GM19238 (cell line): ENCODE measurements around the gene PDE6B.
"Not testable (repeated sequence)": the region's sequence is repeated elsewhere in the genome, so short reads cannot be mapped to it uniquely, and the experiment has no call there.

Experiments used
- DNase-seq: peaks from one replicate; pipeline ENCODE4 v3.0.0; 2011; ENCODE audit warnings: low spot score; ENCODE audit not compliant: insufficient read length

Gene PDE6B

DNA sequence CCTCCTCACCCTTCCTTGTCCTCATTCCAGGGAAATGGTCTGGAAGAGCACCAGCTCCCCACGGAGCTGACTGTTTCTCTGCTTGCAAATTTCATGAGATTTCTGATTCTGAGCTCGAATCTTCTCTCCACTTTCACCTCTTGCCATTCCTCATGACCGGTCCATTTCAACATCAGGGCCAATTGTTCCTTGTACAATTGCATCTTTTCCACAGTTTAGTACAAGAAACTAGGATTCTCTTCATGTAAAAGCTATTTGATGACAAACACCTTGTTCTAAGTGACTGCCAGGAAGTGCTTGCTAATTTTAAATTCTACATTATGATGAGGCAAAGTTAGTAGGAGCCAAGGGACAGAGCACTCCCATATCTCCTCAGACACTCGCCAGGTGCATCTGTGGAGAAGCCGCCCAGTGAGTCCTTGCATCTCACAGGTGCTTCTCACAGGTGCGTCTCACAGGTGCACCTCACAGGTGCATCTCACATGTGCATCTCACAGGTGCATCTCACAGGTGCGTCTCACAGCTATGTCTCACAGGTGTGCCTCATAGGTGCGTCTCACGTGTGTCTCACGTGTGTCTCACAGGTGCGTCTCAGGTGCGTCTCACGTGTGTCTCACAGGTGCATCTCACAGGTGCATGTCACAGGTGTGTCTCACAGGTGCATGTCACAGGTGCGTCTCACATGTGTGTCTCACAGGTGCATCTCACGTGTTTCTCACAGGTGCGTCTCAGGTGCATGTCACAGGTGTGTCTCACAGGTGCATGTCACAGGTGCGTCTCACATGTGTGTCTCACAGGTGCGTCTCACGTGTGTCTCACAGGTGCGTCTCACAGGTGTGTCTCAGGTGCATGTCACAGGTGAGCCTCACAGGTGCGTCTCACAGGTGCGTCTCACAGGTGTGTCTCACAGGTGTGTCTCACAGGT lies 3.0 kb upstream of the PDE6B start:
- DNase-seq, result no peak

GRCh38 chr4:622996-623913 lies 2.1 kb upstream of the PDE6B start:
- no peak for DNase-seq

DNA sequence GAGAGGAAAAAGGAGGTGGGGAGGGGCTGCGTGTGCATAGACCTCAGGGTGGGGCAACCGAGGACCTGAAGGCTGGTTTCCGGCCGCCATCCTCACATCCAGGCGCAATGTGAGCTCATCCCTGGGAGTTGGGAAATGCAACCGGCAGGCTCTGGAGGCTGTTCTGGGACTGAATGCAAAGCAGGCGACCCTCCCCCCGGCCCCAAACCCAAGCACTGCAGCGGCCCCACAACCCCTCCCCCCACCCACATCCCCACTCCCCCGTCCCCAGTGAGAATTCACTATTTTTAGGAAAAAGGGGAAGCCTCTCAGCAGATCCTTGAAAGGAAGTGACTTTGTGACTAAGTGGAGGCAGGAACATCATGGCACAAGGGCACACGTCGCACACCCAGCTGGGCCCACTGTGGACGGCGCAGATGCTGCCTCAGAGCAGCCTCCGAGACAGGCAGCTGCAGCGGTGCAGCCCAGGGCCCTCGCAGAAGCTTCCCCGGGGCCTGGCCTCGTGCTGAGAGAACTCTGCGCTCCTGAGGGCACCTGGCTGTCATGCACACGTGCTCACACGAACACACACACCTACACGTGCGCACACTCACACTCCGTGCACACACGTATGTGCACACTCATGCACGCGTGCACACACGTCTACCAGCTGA lies 1.3 kb upstream of the PDE6B start:
- no peak for DNase-seq

DNA sequence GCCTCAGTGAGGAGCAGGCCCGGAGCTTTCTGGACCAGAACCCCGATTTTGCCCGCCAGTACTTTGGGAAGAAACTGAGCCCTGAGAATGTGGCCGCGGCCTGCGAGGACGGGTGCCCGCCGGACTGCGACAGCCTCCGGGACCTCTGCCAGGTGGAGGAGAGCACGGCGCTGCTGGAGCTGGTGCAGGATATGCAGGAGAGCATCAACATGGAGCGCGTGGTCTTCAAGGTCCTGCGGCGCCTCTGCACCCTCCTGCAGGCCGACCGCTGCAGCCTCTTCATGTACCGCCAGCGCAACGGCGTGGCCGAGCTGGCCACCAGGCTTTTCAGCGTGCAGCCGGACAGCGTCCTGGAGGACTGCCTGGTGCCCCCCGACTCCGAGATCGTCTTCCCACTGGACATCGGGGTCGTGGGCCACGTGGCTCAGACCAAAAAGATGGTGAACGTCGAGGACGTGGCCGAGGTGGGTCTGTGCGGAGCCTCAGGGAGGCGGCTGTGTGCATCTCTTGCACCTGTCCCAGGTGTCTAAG lies 323 bp downstream of the PDE6B start:
- no peak for DNase-seq

DNA sequence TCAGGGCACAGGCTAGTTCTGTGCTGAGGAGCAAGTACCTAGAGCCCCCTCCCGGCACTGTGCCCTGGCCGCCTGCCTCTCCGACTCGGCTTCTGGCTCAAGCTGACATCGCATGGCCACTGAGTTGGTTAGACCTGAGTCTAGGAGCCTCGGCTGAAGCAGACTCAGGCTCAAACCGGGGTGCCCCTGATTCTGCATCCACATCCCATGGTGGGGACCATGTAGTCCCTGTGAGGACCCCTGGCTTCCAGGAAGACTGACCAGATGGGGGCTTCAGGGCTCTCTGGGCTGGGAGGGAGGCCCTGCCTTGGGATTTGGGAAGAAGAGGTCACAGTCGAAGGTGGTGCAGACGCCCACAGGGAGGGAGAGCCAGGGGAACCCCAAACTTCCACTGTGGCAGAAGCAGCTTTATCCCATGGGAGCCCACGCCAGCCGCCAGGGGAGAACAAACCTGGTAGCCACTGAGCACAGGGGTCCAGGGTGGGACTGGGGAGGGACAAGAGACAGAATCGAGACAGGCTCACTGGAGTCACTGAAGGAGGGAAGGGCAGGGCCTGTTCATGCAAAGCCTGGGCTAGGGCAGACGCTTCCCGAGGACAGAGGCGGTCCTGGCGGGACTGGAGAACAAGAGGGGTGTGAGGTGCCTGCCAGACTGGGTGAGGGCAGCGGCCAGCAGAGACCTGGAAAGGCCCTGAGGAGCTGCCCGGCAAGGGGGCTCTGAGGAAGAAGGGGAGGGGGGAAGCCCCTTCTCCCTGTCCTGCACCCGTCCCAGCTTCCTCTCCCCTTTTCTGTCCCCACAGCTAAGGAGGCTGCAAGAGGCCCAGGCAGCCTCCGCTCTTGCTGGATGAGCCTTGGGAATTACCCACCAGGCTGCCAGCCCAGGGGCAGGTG lies 1.1 kb downstream of the PDE6B start:
- DNase-seq, result no peak

DNA sequence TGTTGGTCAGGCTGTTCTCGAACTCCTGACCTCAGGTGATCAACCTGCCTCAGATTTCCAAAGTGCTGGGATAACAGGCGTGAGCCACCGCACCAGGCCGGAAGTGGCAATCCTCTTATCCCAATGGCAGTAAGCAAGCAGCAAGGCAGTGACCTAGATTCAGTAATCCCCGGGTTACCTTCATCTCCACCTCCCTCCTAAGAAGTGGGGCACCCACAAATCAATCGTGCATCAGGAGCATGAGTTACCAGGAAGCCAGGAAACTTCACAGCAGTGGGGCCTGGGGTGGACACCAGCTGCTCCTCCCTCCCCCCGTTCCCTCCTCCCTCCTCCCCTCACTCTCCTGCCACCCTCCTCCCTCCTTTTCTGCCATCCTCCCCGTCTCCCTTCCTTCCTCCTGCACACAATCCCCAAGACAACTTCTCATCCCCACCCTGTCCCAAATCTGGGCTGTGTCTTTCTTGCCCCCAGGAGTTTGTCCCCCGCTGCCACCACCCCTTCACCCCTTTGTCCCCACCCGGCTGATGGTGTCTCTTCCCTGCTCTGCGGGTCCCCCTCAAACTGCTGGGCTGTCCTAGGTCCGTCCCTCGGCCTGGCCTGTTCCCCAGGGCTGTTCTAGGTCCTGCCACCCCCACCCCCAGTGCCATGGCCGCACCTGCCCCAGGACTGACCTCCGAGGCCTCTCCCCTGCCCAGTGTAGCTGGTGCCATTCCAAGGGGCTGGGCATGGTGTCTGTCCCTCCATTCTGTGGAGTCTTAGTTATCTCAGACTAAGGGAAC lies 2.2 kb downstream of the PDE6B start:
- DNase-seq, result no peak

DNA sequence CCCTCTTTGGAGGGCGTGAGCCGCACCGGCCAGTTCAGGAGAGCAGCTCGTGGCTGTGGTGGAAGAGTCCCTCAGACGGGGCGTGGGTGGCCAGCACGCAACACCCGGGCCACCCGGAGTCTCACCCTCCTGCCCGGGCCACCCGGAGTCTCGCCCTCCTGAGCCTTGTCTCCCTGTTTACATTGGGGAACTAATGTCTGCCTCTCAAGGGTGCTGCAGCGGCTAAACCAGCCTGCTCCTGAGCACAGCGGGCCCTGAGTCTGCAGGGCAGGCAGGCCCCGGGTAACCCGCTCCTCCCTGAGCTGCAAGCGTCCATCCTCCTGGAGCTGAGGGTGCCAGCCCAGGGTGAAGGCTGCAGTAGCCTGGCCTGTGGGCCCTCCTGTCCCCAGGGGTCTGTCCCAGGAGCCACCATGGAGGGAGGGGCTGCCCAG lies 3.0 kb downstream of the PDE6B start:
- DNase-seq, result no peak

DNA sequence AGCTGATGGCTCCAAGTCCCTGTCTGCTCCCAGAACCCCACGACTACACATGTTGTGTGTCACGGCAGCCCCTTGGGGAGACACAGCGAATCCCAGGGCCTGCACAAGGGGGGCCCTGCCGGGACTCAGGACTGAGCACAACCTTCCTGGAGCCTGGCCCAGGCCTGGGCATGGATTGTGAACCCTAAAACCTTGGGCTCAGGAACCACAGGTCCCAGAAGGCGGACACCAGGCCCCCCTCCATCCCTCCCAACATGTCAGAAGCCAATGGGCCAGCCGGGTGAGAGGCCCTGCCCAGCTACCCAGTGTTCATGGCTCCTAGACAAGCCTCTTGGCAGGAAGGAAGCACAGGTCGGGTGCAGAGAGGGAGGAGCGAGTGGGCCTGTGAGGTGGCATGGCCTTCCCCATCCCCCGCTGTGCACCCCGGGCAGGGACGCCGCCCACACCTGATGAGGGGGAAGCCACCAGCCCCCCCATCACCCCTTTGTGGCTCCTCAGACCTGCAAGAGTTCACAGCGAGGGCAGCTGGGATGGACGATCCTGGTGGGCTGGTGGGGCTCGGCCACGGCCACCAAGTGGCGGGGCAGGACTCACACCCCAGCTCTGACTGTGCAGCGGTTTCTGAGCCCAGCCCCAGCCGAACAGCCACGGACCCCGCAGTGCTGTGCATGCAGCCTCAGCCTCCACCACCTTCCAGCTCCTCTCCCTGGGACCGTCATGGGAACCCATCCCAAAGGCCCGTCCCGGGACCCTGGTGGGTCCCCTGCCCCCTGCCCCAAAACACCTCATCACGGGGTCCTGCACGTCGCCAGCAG lies 3.7 kb downstream of the PDE6B start:
- DNase-seq, result no peak

GRCh38 chr4:629636-629914 lies 4.2 kb downstream of the PDE6B start:
- DNase-seq, result no peak

GRCh38 chr4:629915-630641 lies 4.7 kb downstream of the PDE6B start:
- no peak for DNase-seq

DNA sequence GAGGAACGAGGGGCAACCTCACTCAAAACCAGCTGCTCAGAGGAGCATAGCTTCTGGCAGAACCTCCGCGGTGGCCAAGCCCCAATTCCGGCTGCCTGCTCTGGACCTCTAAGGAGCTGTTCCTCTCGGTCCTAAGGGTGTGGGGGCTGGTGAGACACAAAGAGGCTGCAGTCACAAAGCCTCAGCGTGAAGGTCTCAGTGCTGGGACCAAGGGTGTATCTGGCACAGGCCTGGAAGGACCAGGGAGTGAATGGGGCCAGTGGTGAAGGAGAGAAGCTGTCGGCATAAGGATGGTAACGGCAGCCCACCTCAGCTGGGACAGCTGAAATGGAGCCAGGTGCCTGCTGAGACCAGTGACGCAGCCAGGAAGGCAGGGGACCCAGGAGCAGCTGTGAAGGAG lies 5.3 kb downstream of the PDE6B start:
- no peak for DNase-seq

DNA sequence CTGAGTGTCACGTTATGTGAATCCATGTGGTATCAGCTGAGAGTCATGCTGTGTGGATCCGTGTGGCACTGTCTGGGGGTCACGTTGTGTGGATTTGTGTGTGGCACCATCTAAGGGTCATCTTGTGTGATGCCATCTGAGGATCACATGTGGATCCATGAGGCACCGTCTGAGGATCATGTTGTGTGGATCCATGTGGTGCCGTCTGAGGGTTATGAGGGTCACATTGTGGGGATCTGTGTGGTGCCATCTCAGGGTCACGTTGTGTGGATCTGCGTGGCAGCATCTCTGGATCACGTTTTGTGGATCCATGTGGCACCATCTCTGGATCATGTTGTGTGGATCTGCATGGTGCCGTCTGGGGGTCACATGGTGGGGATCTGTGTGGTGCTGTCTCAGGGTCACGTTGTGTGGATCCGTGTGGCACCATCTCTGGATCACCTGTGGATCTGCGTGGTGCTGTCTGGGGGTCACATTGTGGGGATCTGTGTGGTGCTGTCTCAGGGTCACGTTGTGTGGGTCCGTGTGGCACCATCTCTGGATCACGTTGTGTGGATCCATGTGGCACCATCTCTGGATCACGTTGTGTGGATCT lies 6.9 kb downstream of the PDE6B start:
- DNase-seq, result no peak

DNA sequence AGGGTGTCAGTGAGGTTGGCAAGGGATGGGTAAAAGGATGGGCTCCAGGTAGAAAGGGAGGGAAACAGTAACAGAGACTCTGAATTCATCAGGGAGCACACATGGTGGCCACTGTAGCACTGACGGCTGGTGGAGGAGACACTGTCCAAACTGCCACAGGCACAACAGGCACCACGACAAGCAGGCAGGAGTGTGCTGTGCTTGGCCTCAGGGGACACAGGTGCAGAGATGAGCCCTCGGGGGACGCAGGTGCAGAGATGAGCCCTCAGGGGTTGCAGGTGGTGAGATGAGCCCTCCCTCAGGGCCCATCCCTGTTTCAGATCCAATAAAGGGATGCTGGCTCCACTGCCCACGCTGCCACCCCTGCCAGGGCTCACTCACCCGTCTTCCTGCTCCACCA lies 7.6 kb downstream of the PDE6B start:
- DNase-seq, result no peak

DNA sequence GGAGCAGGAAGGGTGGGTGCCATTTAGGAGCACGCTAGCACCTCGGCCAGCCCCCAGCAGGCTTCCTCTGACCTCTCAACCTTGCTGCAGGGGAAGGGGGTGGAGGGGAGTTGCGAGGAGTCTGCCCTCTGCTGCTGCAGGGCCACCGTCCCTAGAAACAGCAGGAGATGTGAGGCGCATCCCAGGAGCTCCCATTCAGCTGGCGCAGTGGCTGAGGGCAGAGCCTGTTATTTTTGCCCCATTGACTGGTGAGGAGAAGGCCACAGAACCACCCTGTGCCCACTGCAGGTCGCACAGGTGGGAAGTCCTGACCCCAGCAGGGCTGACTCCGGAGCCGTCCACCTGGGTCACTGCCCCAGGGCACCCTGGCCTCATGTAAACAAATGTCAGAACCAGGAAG lies 8.0 kb downstream of the PDE6B start:
- no peak for DNase-seq

DNA sequence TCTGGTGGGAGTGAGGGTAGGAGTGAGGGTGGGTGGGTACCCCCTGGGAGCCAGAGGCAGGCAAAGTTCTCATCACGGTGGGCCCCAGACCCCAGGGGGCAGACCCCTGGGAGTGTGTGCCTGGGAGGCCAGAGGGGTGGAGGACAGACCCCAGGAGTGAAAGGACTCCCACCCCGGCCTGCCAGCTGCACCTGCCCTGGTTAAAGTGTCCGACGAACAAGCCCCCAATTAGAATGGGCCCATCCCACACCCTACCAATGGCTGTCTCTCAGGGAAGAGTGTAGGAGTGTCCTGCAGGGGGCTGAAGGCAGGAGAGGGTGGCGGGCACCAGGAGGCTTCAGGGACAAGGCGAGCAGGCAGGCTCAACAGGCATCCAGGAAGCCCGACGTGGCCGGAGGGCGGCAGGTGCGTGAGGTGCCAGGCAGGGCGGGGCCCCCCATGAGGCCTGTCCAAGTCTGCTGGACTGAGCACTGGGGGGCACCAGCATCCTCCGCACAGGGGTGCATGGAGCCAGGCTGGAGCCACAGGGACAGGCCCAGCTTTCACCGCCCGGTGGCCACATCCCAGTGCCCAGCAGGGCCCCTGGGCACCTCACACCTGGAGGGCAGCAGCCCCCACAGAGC lies 8.7 kb downstream of the PDE6B start:
- DNase-seq, result no peak

DNA sequence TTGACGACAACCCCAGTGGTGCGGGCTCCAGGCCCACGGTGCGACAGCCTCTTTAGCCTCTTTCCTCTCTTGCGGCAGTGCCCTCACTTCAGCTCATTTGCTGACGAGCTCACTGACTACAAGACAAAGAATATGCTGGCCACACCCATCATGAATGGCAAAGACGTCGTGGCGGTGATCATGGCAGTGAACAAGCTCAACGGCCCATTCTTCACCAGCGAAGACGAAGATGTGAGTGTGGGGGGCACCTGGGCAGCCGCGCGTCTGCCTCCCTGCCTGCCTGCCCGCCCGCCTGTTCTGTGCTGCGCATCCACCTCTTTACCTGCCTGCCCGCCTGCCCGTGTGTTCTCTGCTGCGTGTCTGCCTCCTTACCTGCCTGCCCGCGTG lies 9.2 kb downstream of the PDE6B start:
- no peak for DNase-seq

DNA sequence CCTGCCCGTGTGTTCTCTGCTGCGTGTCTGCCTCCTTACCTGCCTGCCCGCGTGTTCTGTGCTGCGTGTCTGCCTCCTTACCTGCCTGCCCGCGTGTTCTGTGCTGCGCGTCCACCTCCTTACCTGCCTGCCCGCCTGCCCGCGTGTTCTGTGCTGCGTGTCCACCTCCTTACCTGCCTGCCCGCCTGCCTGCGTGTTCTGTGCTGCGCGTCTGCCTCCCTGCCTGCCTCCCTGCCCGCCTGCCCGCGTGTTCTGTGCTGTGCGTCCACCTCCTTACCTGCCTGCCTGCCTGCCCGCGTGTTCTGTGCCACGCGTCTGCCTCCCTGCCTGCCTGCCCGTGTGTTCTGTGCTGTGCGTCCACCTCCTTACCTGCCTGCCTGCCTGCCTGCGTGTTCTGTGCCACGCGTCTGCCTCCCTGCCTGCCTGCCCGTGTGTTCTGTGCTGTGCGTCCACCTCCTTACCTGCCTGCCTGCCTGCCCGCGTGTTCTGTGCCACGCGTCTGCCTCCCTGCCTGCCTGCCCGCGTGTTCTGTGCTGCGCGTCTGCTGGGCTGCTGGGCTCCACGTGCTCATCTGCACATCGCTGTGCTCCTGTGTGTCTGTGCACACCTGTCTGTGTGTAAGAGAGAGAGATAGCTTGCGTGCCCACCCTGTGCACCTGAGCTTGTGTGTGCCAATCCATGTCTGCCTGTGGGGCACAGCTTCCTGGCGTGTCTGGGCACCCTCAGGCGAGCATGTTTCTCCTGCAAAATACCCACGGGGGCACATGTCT lies 9.9 kb downstream of the PDE6B start:
- not testable (repeated sequence) for DNase-seq
